HG03095 (cell line): ENCODE results near the gene NACC1.

Source experiments
- ATAC-seq: cut with Tn5 transposase; IDR thresholded peaks from one replicate; pipeline ENCODE4 v1.9.1; 2021; ENCODE audit warnings: moderate library complexity; ENCODE audit not compliant: unreplicated experiment

NACC1 gene

GRCh38 chr19:13189600-13189999 lies 71.5 kb downstream of the NACC1 start:
- ATAC-seq: no peak
